HG02973 (cell line): ENCODE data around the gene MZF1.
A peak's percentile ranks its signal among the peaks of the same experiment; 100 is the strongest.

ENCODE experiments used
- ATAC-seq: cut with Tn5 transposase; IDR thresholded peaks from one replicate; pipeline ENCODE4 v1.9.1; 2021; ENCODE audit warnings: moderate library complexity; ENCODE audit not compliant: unreplicated experiment

MZF1 gene

GRCh38 chr19:58570770-58571574, 2.2 kb downstream of the MZF1 start:
- no peak for ATAC-seq

GRCh38 chr19:58569943-58570670, 3.0 kb downstream of the MZF1 start:
- no peak for ATAC-seq

DNA sequence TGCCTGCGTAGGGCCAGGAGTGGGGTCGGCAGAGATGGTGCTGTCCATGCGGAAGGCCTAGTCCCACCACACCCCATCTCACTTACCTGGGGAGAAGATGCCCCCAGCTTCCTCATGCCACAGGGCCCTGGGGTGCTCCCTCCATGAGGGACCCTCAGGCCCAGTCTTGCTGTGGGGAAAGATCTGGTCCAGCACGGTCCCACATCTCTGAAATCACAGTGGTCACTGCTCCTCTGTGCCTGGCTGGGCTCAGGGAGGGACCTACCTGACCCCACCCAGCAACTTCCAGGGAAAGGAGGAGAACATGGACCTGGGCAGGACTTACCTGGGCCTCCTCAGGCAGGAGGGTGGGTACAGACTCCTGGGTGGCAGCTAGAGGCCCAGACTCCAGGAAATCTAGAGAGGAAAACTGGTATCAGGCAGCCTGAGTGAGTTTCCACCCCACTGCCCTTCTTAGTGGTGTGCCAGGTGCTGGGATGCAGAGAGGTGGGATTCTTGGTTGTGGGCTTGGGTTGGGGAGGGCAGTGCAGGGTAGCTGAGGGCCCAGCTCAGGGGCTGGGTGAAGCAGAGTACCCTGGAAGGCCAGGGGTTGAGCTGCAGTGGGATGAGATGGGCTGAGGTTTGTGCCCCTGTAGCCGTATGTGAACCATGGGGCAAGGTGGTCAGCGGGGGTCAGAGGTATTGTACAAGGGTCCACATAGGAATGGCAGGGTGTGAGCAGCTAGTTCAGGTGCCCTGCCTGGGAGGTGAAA, 3.8 kb downstream of the MZF1 start:
- no peak for ATAC-seq

- no peak for ATAC-seq
Observed at GRCh38 chr19:58568453-58569130, 4.5 kb downstream of the MZF1 start.

DNA sequence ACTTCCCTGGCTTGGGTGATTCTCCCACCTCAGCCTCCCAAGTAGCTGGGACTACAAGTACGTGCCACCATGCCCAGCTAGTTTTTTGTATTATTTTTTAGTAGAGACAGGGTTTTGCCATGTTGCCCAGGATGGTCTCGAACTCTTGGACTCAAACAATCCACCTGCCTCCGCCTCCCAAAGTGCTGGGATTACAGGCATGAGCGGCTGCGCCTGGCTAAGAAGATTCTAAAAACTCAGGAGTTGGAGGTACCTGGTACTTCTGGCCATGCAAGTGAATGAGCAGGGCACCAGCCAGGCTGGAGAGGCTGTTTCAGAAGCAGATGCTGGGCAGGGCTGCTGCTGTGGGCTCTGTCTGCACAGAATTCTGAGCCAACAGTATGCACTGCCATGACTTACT, 6.1 kb downstream of the MZF1 start:
- no peak for ATAC-seq

DNA sequence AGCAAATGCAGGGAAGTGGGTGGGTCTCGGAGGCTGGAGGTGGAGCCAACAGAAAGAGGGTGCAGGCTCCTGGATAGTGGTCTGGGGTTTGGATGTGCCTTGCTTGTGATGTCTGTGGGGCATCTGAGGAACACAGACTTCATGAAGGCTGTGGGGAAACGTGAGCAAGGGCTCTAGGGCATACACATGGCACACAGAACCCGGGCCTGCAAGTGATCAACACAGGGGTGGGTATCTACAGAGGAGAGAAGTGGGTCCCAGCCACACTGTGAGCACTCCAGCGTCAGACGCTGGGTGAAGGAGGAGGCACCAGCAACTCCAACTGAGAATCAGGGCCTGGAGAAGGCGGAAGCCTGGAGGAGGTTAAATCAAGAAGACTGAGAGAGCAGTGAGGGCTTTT, 9.3 kb downstream of the MZF1 start:
- no peak for ATAC-seq

DNA sequence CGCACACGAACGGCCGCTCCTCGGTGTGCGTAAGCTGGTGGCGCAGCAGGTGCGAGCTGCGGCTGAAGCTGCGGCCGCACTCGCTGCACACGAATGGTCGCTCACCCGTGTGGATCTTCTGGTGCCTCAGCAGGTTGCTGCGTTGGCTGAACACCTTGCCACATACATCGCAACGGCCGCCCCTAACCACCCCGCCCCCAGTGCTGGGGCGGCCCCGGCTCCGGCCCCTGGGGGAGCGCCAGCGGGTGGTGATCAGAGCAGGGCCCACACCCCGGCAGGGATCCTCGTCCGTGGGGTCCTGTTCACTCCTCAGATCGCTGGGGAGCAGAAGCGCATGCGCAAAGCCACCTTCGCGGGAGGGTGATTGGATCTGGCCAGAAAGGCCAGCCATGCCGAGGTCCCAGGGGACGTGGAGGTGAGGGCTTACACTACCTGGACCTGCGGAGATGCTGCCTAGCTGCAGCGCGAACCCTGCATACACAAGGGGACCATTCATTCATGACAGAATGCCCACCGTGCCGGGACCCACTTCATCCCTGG, 10.0 kb downstream of the MZF1 start:
- ATAC-seq, result no peak

DNA sequence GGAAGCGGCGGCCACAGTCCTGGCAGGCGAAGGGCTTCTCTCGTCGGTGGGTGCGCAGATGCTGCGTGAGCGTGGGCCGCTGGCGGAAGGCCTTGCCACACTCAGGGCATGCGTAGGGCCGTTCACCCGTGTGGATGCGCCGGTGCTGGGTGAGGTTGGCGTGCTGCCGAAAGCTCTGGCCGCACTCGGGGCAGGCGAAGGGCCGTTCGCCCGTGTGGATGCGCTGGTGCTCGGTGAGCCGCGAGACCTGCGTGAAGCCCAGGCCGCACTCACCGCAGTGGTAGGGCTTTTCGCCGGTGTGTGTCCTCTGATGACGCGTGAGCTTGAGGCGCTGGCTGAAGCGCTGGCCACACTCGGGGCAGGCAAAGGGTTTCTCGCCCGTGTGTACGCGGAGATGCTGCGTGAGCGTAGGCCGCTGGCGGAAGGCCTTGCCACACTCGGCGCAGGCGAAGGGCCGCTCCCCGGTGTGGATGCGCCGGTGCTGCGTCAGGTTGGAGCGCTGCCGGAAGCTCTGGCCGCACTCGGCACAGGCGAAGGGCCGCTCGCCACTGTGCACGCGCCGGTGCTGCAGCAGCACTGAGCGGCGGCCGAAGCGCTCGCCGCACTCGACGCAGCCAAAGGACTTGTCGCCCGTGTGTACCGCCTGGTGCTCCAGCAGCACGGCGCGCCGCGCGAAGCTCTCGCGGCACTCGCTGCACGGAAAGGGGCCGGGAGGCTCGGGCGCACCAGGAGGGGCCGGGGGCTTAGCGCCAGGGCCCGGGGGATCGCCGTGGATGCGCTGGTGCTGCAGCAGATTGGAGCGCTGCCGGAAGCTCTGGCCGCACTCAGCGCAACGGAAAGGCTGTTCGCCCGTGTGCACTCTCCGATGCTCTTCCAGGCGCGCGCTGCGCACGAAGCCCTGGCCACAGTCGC, 10.8 kb downstream of the MZF1 start:
- ATAC-seq, result no peak

- ATAC-seq, result no peak
Observed at GRCh38 chr19:58561373-58562121, 11.6 kb downstream of the MZF1 start.

GRCh38 chr19:58560921-58561320, 12.2 kb downstream of the MZF1 start:
- ATAC-seq, result no peak

DNA sequence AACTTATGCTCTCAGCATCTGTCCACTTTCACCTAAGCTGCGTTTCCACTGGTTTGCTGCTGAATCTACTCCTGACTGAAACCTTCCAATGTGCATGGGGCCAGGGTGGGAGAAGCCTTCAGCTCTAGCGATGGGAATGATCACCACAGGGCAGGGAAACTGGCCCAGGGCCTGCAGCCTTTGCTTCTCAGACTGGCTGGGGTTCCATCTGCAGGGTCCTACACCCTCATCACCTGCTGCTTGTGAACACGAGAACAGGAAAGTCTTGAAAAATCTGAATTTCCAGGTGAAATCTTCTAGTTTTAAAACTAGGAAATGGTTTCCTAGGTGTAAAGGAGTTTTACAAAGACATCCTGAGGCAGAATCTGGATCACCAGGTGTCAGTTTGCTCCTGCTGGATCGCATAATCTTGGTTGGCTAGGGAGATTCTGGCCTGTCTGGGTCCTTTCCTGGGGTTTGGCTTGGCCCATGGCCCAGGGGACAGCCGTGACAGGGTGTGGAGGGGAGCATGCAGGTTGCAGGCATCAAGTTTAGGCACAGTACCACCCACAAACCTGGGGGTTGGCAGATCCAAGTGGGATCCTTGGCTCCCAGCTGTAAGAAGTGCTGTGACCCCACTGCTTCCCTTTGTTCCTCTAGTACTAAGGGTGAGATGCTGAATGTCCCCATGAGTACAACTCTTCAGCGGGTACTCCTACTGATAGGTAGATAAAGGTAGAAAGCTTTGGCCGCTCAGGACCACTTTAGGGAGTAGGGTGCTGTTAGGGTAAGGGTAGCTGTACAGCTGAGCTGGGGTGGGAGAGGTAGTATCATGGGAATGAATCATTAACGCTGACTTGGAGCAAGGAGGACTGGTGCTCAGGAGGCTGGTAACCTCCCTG, 12.9 kb downstream of the MZF1 start:
- no peak for ATAC-seq

DNA sequence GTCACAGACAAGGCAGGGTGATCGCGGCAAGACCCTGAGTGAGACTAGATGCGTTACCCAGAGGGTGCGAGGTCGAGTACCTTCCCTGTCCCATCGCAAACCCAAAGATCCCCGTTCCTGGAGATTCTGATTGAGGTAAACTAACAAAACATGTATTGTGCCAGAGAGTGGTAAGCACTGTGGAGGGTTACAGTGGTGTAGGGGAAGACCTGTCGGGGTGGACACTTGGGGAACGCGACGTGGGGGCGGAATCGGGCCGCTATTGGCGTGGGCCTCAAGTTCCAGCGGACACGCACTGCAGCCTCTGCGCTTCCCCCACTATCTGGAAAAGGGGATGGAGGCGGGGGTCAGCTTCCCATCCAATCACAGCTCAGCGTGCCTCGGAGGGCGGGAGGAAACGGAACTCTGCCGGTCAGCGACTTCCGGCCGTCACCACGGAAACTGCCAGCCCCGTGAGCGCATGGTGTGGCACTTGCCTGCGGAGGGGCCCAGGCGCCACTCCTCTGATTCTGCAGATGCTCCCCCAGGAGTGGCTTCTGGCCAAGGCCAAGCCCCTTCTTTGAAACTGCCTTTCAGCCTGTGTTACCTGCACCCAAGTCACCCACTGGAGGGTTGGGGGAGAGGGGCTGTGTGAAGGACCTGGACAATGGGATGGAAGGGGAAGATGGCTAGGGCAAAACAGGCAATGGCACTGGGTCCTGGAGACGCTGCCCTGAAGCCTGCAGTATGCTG, 13.7 kb downstream of the MZF1 start:
- ATAC-seq, result peak; percentile 16

- ATAC-seq, result peak; percentile 52
Observed at GRCh38 chr19:58558623-58559274, 14.4 kb downstream of the MZF1 start.

DNA sequence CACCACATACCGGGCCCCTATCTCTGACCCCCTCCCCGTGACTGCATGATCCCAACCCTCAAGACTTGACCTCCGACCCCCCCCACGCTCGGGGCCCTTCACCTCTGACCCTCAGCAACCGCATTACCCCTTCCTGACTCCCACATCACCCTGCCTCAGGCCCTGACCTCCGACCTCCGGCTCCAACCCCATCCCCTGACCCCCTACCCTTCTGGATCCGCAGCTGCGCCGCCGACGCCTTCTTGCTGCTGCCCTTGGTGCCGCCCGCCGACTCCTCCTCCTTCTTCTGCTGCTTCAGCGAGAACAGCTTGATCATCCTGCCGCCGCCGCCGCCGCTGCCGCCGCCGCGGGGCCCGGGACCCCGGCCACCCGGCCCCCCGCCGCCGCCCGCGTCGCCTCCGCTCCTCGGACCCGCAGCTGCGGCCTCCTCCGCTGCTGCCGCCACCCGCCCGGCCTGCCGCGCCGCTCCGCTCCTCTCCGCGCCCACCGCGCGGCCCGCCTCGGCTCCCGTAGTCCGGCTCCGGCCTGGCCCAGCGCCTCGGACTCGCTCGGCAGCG, 15.0 kb downstream of the MZF1 start, which contains the start of gene UBE2M:
Gene UBE2M, minus strand, starts transcription at position 546 of the 557 bp plus-strand sequence. Its CDS starts 230 bp downstream, at position 316.
- ATAC-seq, result peak; percentile 2

DNA sequence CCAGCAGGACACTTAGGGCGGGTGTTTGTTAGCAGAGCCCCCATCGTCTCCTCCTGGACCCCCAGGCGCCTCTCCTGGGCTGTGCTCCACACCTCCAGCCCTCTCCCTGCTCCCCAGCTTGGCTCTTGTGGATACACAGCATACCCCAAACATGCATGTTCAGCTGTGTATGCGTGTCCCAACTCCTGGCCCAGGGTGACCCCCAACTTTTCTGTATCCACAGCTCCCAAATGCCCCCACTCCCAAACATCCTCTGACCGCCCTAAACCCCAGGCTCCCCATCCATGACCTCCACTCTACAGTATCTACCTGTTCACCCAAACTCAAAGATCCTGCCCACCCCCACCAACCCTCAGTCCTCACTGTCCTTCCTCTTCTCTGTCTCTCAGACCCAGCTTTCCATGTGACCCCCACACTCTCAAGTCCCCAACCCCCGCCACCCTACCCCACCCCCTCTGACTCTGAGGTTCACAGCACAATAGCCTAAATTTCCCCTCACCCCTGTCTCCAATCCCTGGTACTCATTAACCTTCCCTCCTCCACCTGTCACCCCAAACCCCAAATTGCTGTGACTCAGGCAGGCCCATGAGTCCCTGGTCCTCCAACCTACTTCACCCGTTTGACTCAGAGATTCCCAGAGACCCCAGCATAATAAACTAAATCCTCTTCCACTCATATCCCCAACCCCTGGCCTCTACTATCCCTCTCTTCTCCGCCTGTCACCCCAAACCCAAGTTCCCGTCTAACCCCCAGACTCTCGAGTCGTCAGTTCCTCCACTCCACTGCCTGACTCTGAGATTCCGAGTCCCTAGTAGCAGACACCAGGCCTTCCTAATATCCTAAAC, 15.7 kb downstream of the MZF1 start:
- no peak for ATAC-seq
